Vagina (tissue), 2 donors: ENCODE data around the gene COLGALT1. TPM values are rescaled to one million over a fixed set of nuclear protein-coding genes. Genes with fewer than 3 reads are reported as not detected.

ENCODE experiments used
- DNase-seq, 2 donors: peaks; one replicate each; pipeline ENCODE4 v3.0.0-alpha.2; 2017; ENCODE audit errors: extremely low spot score in 2 of 2
- H3K27ac ChIP-seq: fragments of 200-600 bp; sonication (generic); one replicate; pipeline ENCODE4 v1.5.1; 2019
- H3K27me3 ChIP-seq: fragments of 200-600 bp; sonication (generic); one replicate; pipeline ENCODE4 v1.5.1; 2019
- H3K36me3 ChIP-seq, 2 donors: fragments of 200-600 bp; sonication (generic); one replicate each; pipeline ENCODE4 v1.5.1; 2017 to 2019
- H3K4me1 ChIP-seq: fragments of 200-600 bp; sonication (generic); one replicate; pipeline ENCODE4 v1.5.1; 2019
- H3K4me3 ChIP-seq, 2 donors: fragments of 200-600 bp; sonication (generic); 1 replicate in 1 of 2; 2 replicates in 1 of 2; pipeline ENCODE4 v1.5.1; 2016 to 2019
- H3K9me3 ChIP-seq: fragments of 200-600 bp; sonication (generic); one replicate; pipeline ENCODE4 v1.5.1; 2019
- CTCF ChIP-seq, 3 experiments: fragments of 450-650 bp in 2 of 3; fragments of 200-600 bp in 1 of 3; sonication (generic) in 1 of 3; IDR thresholded peaks; one replicate each; pipeline ENCODE4 v1.5.1; 2017 to 2019; ENCODE audit warnings: antibody characterized with exemption in 3 of 3, mild to moderate bottlenecking in 2 of 3, moderate library complexity in 2 of 3
- POLR2A ChIP-seq, 2 donors: fragments of 450-650 bp; IDR thresholded peaks; one replicate each; pipeline ENCODE4 v1.6.1; 2017; ENCODE audit warnings: antibody characterized with exemption in 2 of 2, mild to moderate bottlenecking in 2 of 2, moderate library complexity in 2 of 2
- POLR2AphosphoS5 ChIP-seq, 2 donors: sonication (generic); formaldehyde crosslinking; IDR thresholded peaks; one replicate each; pipeline ENCODE4 v1.9.0; 2017; ENCODE audit warnings: antibody characterized with exemption in 2 of 2, mild to moderate bottlenecking in 2 of 2, low read depth in 1 of 2; ENCODE audit not compliant: insufficient read depth in 1 of 2
- intact Hi-C: fragments of 100-400 bp; cut with DNase I; formaldehyde crosslinking; loops from one replicate; pipeline ENCODE4 v1.15.1; 2023
- total RNA-seq: library from RNA; depleted of rRNA; stranded (reverse); fragments of >200 nt; gene quantifications from one replicate; pipeline ENCODE4 v1.2.3, GENCODE V29; 2016

Gene COLGALT1
- total RNA-seq, 1 donor from 2014 or later, result 55.0 TPM

- H3K4me1 ChIP-seq, result peaks cover 11% of the 10 kb centered on the region
- intact Hi-C loops, result no loop called here
- no peak overlapping the region for H3K4me3 ChIP-seq
- no peaks in the 10 kb centered on the region for H3K27me3 ChIP-seq
- no peak for DNase-seq
- TF ChIP-seq POLR2A (IDR thresholded peaks at IDR 0.05), result no peak
- no peak for TF ChIP-seq CTCF (IDR thresholded peaks at IDR 0.05)
- no peak for TF ChIP-seq POLR2AphosphoS5 (IDR thresholded peaks at IDR 0.05; ENCODE audit: insufficient read depth in 1 of 2, low read depth in 1 of 2)
- no peaks in the 10 kb centered on the region for H3K36me3 ChIP-seq
- H3K9me3 ChIP-seq, result no peaks in the 10 kb centered on the region
- H3K27ac ChIP-seq, result no peak overlapping the region
Observed at GRCh38 chr19:17542793-17543582, 12.5 kb upstream of the COLGALT1 start.

- H3K9me3 ChIP-seq, result no peaks in the 10 kb centered on the region
- TF ChIP-seq POLR2AphosphoS5 (IDR thresholded peaks at IDR 0.05; ENCODE audit: insufficient read depth in 1 of 2, low read depth in 1 of 2) (no peak), POLR2A (IDR thresholded peaks at IDR 0.05) (no peak), CTCF (IDR thresholded peaks at IDR 0.05) (no peak)
- H3K36me3 ChIP-seq, result no peaks in the 10 kb centered on the region
- no peak for DNase-seq
- intact Hi-C loops, result no loop called here
- H3K4me1 ChIP-seq, result peaks cover 7% of the 10 kb centered on the region
- H3K27ac ChIP-seq, result no peak overlapping the region
- H3K4me3 ChIP-seq, result no peak overlapping the region
- H3K27me3 ChIP-seq, result no peaks in the 10 kb centered on the region
Observed at GRCh38 chr19:17543986-17544385, 11.5 kb upstream of the COLGALT1 start.

GRCh38 chr19:17544418-17544817, 11.0 kb upstream of the COLGALT1 start:
- Histone ChIP-seq H3K27ac (no peak overlapping the region), H3K27me3 (no peaks in the 10 kb centered on the region), H3K9me3 (no peaks in the 10 kb centered on the region), H3K36me3 (no peaks in the 10 kb centered on the region), H3K4me1 (peaks cover 2% of the 10 kb centered on the region), H3K4me3 (no peak overlapping the region)
- intact Hi-C loops, result no loop called here
- TF ChIP-seq POLR2A (IDR thresholded peaks at IDR 0.05), result no peak
- no peak for DNase-seq

- DNase-seq, result no peak
- Histone ChIP-seq H3K9me3 (no peaks in the 10 kb centered on the region), H3K4me1 (peaks cover 1% of the 10 kb centered on the region), H3K4me3 (no peak overlapping the region), H3K27ac (no peak overlapping the region), H3K36me3 (no peaks in the 10 kb centered on the region), H3K27me3 (no peaks in the 10 kb centered on the region)
- TF ChIP-seq POLR2A (IDR thresholded peaks at IDR 0.05), result no peak
- TF ChIP-seq POLR2AphosphoS5 (IDR thresholded peaks at IDR 0.05; ENCODE audit: insufficient read depth in 1 of 2, low read depth in 1 of 2), result no peak
- no peak for TF ChIP-seq CTCF (IDR thresholded peaks at IDR 0.05)
- intact Hi-C loops, result no loop called here
Observed at GRCh38 chr19:17548145-17548544, 7.3 kb upstream of the COLGALT1 start.

- Histone ChIP-seq H3K27ac (no peak overlapping the region), H3K4me3 (no peak overlapping the region), H3K27me3 (no peaks in the 10 kb centered on the region), H3K9me3 (no peaks in the 10 kb centered on the region), H3K4me1 (peaks cover 12% of the 10 kb centered on the region), H3K36me3 (no peaks in the 10 kb centered on the region)
- intact Hi-C loops, result no loop called here
- no peak for DNase-seq
- TF ChIP-seq CTCF (IDR thresholded peaks at IDR 0.05), result no peak
- TF ChIP-seq POLR2AphosphoS5 (IDR thresholded peaks at IDR 0.05; ENCODE audit: insufficient read depth in 1 of 2, low read depth in 1 of 2), result no peak
- TF ChIP-seq POLR2A (IDR thresholded peaks at IDR 0.05), result no peak
Observed at GRCh38 chr19:17549085-17549740, 6.2 kb upstream of the COLGALT1 start.
